GM13977 (cell line): Measurements from ENCODE around the gene CREM.

Experiments
- DNase-seq: peaks from one replicate; pipeline ENCODE4 v3.0.0; 2012; ENCODE audit warnings: low spot score
- in situ Hi-C: fragments of 300-500 bp; cut with MboI; formaldehyde crosslinking; loops from one replicate; pipeline ENCODE4 v1.12.0; 2022; ENCODE audit warnings: low sequenced_read_pairs, low pct_unique_long_range_greater_than_20kb, mixed read lengths, inconsistent platforms; ENCODE audit not compliant: unreplicated experiment
- TF ChIP-seq, protein P1 (sequence below): IDR thresholded peaks from 2 replicates; pipeline ENCODE4 v1.5.1; 2012; ENCODE audit warnings: mild to moderate bottlenecking, control low read depth; ENCODE audit not compliant: insufficient read depth; ENCODE audit errors: extremely low read depth, missing control alignments

The CREM gene

DNA sequence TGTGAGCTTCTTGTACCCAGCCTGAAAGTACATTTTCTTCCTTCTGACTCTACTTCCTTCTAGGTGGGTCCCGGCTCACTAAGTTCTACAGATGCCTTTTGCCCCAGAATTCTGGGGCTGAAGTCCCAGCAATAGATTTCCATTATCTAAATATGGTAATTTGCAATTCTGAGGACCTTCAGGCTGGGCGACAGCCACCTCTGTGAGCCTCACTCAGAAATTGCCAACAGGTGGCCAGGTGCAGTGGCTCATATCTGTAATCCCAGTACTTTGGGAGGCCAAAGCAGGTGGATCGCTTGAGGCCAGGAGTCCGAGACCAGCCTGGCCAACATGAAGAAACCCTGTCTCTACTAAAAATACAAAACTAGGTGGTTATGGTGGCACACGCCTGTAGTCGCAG is 23.7 kb downstream of the CREM start:
- TF ChIP-seq, protein P1, sequence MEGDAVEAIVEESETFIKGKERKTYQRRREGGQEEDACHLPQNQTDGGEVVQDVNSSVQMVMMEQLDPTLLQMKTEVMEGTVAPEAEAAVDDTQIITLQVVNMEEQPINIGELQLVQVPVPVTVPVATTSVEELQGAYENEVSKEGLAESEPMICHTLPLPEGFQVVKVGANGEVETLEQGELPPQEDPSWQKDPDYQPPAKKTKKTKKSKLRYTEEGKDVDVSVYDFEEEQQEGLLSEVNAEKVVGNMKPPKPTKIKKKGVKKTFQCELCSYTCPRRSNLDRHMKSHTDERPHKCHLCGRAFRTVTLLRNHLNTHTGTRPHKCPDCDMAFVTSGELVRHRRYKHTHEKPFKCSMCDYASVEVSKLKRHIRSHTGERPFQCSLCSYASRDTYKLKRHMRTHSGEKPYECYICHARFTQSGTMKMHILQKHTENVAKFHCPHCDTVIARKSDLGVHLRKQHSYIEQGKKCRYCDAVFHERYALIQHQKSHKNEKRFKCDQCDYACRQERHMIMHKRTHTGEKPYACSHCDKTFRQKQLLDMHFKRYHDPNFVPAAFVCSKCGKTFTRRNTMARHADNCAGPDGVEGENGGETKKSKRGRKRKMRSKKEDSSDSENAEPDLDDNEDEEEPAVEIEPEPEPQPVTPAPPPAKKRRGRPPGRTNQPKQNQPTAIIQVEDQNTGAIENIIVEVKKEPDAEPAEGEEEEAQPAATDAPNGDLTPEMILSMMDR: no peak
- DNase-seq: no peak
- in situ Hi-C loops: no loop called here

GRCh38 chr10:35152992-35153391 is 26.3 kb downstream of the CREM start:
- no peak for DNase-seq
- in situ Hi-C loops: no loop called here
- TF ChIP-seq, protein P1: no peak

DNA sequence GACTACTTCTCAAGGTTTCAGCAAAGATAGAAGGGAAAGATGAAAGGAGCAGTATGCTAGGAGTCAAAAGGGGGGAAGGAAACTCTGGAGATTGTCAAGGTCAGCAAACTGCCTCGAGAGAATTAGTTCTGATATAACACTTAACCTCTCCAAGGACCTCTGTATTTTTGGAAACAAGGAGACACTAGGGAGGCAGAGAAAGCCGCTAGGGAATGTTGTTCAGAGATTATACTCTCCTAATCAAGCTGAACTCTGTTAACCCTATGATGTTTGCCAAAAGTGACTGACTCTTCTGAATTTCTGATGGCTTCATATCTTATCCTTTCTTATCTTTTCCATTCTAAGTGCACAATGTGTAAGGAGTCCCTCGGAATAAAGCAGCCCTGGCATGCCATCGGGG is 27.1 kb downstream of the CREM start:
- in situ Hi-C loops: no loop called here
- TF ChIP-seq, protein P1: no peak
- DNase-seq: no peak

DNA sequence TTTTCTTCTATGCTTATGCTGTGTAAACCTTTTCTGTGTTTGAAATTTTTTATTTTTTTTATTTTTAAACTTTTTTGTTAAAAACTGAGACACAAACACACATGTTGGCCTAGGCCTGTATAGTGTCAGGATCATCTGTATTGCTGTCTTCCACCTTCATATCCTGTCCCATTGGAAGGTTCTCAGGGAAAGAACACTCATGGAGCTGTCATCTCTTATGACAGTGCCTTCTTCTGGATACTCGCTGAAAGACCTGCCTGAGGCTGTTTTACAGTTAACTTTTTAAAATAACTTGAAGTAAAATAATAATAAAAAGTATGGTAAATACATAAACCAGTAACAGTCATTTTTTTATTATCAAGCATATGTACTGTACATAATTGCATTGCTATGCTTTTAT is 34.1 kb downstream of the CREM start:
- DNase-seq: no peak
- TF ChIP-seq, protein P1: no peak
- in situ Hi-C loops: no loop called here

DNA sequence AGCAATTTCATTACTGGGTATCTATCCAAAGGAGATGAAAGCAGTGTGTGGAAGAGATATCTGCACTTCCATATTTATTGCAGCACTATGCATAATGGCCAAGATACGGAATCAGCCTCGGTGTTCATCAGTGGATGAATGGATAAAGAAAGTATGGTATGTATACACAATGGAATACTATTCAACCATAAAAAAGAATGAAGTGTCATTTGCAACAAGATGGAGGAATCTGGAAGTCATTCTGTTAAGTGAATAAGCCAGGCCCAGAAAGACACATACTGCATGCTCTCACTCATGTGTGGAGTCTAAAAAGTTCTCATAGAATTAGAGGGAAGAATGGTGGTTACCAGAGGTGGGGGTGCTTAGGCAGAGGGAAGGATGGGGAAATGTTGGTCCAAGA is 35.3 kb downstream of the CREM start:
- in situ Hi-C loops: no loop called here

GRCh38 chr10:35165136-35165535 is 38.5 kb downstream of the CREM start:
- in situ Hi-C loops: no loop called here
- TF ChIP-seq, protein P1: no peak
- DNase-seq: no peak

More for the DNA sequence above, 35.3 kb downstream of the CREM start:
- DNase-seq: no peak
- TF ChIP-seq, protein P1: no peak

GRCh38 chr10:35165811-35166210 is 39.2 kb downstream of the CREM start:
- in situ Hi-C loops: no loop called here
- DNase-seq: no peak
- TF ChIP-seq, protein P1: no peak
